NCI-H1048 (cell line): ENCODE data around the gene HRH1.
"Not testable (repeated sequence)": the region's sequence is repeated elsewhere in the genome, so short reads cannot be mapped to it uniquely, and the experiment has no call there.

ENCODE experiments used
- DNase-seq: peaks from one replicate; lab custom pipeline; 2025; lab: John Stamatoyannopoulos, UW

HRH1 gene

DNA sequence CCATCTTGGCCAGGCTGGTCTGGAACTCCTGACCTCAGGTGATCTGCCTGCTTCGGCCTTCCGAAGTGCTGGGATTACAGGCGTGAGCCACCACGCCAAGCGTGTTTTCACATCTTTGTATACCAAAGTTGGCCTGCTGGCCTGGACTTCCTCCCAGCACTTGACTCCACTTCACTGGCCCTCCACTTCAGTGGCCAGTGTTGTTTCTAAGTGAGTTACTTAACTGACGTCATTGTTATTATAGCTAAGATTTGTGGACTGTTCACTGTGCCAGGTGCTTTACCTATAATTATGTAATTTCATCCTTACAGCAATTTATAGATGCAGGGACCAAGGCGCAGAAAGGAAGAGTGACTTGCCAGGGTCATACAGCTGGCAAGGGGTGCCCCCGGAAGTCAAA is 52.0 kb downstream of the HRH1 start:
- no peak for DNase-seq

DNA sequence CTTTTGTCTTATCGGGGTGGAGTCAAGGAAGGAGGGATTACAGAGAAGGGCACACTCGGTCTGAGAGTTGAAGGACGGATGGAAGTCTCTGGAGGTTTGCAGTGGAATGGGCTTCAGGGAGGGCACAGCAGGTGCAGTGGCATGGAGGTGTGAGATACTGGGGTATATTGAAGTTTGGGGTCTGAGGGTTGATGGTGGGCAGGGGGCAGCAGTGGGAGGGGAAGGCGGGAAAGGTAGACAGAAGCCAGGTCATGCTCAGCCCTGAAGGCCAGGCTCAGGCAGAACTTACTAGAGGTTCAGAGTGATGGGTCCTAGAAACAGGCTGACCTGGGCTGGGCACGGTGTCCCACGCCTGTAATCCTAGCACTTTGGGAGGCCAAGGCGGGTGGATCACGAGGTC is 52.7 kb downstream of the HRH1 start:
- DNase-seq: no peak

DNA sequence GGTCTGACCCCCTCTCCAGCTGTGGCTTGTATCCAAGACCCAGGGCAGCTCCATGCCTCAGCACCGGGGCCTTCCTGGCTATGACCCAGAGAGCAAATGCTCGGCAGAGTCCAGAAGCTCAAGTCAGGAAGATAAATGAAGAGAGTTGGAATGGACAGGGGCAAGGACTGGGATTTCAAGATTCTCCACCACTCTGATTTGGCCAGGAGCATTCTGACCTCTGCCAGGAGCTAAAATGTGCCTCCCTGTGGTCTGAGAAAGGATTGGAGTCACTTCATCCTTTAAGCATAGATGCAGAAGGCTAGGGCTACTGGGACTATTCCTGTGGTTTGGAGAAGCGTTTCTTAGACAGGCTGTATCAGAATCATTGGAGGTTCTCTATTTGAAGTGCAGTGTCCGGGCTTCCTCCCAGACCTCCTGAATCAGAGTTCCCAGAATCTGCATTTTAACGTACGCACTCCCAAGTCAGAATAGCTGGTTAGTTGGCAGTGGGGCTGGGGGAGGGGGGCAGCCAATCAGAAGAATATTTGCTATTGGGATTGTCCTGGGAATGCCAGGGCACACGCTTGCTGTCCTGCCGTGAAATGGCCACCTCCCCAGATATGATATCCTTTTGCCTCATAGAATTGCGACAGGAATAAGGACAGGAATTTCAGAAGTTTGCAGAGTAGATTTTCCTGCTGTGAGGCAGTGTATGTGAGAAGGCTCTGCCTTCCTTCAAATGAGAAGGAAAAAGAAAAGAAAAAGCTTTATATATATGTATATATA is 57.4 kb downstream of the HRH1 start:
- no peak for DNase-seq

DNA sequence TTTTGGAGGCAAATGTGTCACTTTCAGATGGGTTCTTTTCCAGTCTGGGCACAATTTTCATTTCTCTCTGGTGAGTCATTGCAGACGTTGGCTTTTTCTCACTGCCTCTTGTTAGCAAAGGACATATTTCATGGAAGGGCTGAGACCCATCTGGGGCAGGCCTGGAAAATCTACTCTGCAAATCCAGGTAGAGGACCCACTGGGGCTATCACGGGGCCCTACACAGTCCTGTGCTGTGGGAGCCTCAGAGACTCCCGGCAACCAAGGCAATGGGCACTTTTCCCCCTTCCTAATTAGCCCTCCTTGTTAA is 58.0 kb downstream of the HRH1 start:
- DNase-seq: no peak

DNA sequence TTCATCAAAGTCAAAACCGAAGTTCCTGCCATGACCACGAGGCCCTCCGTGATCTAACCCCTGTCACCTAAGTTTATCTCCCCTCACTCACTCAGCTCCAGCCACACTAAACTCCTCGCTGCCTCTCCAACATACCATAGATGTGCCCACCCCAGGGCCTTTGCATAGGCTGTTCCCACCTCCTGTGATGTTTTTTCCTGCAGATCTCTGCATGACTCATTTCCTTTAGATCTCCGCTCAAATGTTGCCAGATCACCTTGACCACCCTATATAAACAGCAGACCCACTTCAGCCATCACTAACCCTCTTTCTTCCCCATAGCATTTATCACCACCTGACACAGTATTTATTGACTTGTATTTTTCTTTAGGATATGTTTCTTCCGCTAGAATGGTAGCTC is 58.5 kb downstream of the HRH1 start:
- DNase-seq: no peak

DNA sequence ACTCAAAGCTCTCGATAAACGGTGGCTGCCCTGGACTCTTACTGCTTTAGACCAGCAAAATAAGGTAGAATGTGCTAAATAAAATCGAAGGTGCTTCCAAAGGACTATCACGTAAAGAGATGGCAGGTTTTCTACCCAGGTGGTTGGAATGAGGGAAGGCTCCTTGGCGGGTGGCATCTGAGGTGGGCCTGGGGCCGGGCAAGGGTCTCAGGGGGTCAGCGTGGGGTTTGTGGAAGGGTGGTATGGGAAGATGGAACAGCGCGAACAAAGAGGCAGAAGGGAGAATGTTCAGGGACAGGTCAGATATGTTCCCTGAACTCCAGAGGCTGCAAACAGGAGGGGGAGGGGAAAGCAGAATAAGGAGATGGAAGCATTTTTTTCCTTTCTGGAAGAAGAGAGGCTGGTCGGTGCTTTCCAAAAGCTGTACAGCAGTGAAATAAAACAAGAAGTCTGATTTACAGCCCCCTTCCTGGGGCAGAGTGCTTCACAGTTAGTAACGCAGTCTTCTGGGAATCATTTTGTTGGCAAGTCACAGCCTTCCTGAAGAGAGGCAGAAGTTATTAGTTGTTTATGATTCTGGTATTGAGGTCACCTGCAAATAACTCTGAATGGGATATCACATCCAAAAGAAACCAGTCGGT is 59.6 kb downstream of the HRH1 start:
- DNase-seq: no peak

DNA sequence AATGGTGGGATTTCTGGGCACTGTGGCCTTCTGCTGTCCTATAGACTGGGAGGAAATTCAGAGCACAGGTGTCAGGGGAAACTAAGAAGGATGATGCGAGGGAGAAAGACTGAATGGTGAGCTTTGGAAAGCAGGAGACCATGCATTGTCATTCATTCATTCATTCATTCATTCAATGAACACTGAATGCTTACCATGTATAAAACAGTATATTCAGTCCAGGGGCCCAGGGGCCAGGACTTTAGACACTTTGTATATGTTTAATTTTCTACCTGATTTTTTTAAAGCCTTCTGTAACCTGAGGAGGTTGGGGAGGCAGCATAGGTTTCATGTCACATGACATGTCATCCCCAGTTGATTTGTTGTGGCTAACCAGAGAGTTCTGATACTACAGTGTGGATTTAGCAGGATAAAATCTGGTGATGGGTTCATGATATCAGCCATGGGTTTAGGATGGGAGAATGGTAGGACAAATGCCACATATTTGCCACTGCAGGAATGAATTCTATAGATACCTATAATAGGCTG is 60.2 kb downstream of the HRH1 start:
- DNase-seq: no peak

DNA sequence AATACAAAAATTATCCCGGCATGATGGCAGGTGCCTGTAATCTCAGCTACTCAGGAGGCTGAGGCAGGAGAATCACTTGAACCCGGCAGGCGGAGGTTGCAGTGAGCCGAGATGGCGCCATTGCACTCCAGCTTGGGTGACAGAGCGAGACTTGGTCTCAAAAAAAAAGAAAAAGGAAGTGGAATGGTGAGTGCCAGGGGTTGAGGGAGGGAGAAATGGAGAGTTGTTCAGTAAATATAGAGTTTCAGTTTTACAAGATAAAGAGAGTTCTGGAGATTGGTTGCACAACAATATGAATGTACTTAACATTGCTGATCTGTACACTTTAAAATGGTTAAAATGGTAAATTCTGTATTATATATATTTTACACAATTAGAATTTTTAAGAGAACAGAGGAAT is 63.1 kb downstream of the HRH1 start:
- not testable (repeated sequence) for DNase-seq

DNA sequence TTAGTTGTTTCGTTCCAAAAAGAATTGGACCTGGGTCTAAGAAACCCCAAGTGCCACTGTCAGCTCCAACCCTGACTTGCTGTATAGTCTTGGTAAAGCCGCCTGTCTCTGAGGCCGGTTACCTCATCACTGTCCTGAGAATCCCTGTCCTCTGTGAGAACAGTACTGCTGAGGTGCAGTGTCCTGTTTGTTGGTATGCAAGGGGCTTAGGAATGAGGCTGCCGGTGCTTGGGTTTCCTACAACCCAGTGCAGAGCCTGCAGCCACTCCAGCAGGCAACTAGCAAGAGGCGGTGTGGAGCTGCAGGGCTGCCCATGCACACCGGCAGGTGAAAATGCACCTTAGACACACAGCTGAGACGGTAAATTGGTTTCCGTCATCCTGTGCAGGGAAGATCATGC is 65.9 kb downstream of the HRH1 start:
- DNase-seq: no peak

DNA sequence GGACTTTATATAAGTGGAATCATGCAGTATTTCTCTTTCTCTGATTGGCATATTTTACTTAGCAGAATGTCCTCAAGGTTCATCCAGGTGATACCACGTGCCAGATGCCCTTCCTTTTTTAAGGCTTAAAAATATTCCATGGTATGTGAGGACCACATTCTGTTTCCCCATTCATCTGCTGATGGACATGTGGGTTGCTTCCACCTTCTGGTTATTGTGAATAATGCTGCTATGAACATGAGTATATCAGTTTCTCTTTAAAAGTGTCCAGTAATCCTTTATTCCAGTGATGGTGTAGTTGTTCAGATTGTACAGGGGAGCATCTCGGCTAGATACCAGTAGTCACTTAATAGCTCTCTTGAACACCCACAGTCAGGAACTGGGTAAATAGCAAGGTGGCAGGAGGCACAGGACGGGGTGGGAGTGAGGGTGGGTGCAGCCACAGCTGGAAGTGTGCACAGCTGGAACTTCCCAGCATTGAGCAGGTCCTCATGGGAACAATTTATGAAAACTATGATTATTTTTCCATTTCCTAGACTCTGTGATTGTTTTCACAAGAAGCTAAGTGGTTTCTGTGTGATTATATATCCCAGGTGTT is 67.6 kb downstream of the HRH1 start:
- DNase-seq: no peak

DNA sequence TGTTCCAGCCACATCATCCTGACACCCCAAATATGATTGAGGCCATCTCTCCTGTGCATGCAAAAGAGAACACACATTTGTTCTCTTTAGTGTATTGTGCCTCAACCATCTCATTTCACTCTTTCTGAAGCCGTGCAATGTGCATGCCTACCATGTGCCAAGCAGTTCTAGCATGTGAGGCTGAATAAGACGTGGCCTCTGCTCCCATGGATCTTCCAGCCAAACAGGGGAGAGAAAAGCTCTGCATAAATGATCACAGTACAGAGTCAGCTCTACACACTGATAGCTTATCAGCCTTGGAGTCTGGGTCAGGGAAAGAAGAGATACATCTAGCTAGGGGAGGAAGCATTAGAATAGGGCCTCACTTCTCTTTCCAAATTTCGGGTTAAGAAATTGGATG is 69.7 kb downstream of the HRH1 start:
- no peak for DNase-seq

DNA sequence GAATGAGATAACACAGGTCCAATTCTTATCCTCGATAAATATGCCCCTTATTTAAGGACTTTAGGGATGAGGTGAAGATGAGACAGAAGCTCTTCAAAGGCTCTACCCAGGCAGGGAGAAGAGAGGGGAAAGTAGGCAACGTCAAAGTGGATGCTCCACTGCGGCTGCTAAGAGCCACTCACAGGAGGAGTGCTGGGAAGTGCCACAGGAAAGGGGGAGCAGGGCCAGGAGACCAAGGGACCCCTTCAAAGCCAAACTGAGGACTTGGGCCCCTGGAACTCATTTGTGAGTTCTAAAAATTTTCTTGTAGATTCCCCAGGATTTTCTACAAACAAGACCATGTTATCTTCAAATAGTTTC is 70.6 kb downstream of the HRH1 start:
- no peak for DNase-seq

DNA sequence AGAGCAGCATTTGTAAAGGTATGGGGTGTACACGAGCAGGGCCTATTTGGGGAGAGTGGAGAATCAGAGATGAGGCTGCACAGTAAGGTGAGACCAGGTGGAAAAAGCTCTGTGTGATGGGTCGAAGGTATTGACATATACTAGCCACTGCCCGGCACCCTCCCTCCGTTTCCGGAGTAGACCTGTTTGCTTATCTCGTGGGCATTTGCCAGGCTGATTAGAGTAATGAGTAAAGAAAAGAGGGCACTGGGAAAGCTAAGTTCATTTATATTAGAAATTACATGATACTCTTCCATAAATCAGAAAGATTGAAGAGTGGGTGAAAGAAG is 71.7 kb downstream of the HRH1 start:
- DNase-seq: no peak

DNA sequence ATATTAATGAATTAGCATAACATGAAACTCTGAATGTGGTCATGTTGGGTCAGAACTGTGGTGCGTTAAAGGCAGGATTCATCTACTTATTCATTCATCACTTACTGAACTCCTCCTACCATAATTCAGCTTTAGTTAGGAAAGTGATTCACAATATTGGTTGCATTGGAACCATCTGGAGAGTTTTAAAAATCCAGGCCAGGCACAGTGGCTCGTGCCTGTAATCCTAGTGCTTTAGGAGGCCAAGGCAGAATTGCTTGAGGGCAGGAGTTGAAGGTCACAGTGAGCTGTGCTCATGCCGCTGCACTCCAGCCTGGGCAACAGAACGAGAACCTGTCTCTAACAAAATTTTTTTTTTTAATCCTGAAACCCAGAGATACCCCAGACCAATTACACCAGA is 73.7 kb downstream of the HRH1 start:
- no peak for DNase-seq

DNA sequence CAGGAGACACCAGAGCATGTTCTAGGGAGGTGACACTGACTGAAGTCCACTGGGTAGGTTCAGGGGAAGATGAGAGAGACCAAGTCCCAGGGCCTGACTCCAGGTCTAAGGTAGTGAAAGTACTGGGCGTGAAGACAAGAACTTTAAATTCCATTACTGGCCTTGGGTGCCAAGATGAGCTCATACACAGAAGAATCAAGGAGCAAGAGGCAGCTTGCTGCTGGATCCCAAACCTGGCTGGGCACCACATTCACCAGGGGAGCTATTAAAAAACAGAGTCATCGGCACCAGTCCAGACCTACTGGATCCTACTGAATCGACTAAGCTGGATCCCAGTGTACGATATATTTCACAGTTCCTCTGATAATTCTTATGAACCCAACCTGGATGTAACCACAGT is 75.8 kb downstream of the HRH1 start:
- DNase-seq: no peak

DNA sequence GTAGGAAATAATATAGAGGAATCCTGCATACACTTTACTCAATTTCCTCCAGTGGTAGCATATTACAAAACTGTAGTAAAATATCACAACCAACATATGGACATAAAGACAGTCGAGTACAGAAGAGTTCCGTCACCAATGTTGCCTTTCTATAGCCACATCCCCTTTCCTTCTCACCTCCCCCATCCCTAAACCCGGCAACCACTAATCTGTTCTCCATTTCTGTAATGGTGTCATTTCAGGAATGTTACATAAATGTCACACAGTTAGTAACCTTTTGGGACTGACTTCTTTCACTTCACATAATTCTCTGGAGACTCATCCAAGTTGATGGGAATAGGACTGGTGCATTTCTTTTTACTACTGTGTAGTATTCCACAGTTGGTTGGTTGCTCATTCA is 76.5 kb downstream of the HRH1 start:
- no peak for DNase-seq

DNA sequence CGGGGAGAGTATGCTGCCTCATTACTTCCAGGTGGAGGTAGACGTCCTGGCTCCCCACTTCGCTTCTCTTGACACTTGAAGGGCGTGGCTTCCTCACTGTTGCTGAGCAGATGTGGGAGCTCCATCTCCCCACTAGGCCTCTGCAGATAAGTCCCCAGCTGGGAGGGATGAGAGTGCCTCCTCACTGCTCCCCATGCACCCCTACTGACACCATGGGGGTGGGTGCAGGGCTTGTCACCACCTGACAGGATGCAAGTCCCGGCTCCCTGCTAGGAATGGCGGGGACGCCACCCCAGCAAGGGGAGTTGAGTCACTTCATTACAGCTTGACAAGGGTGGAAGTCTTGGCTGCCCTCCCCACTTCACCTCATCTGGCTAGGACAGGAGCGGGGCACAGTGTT is 81.1 kb downstream of the HRH1 start:
- no peak for DNase-seq

DNA sequence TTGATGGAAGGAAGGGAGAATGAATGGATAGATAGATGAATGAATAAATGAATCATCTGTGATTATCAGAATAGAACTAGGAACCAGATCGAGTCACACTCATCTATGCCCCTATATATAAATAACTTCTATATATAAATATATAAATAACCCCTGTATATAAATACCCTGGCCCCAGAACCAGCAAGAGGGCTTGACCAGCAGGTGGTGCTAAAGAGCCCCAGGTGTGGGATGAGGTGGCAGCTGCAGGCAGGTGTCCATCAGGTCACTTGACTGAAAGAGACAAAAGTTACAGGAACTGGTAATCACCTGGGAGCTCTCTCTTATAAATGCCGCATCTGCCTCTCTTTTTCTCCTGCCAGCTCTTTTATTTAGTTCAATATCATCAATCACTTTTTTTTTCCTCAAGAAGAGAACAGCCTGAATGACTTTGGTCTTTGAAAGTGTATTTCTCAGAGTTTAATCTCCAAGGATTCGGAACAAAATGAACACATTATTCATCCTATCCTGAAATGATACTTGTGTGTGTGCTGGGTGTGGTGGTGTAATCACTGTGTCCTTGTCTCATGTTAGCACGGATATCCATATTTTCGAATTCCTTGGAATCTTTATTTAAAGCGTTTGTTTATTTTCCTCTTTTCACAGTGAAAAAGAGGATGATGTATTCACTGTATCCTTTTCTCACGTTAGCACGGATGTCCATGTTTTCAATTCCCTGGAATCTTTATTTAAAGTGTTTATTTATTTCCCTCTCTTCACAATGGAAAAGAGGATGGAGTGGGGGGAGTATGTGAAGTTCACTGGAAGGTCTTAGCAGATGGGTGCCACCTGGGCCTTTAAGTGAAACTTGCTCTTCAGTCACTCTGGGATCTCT is 82.5 kb downstream of the HRH1 start:
- DNase-seq: peak; percentile 18

DNA sequence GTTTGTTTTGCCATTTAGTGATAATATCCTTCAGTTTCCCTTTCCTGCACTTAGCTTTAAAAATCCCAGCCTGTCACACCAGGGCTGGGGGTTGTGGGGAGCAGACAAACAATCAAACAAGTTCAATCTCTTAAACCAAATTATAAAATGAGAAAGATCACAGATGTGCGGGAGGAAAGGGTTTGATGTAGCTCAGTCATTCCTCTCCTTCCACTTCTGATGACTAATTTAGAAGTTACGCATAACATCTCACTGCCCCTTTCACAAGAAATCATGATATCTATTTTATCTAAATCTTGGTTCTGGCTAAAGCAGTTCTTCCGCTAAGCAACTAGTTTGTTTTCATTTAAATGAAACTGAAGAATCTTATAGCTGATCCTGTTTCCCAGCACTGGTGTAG is 83.8 kb downstream of the HRH1 start:
- DNase-seq: no peak

DNA sequence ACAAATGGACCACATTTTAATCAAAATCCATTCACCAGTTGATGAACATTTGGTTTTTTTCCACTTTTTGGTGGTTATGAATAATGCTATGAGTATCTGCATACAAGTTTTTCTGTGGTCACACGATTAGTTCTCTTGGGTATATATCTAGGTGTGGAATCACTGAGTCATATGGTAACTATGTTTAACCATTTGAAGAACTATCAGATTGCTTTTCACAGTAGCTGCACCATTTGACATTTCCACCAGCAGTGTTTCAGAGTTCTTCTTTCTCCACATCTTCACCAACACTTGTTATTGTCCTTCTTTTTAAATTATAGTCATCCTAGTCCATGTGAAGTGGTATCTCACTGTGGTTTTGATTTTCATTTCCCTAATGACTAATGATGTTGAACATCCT is 84.6 kb downstream of the HRH1 start:
- DNase-seq: no peak

DNA sequence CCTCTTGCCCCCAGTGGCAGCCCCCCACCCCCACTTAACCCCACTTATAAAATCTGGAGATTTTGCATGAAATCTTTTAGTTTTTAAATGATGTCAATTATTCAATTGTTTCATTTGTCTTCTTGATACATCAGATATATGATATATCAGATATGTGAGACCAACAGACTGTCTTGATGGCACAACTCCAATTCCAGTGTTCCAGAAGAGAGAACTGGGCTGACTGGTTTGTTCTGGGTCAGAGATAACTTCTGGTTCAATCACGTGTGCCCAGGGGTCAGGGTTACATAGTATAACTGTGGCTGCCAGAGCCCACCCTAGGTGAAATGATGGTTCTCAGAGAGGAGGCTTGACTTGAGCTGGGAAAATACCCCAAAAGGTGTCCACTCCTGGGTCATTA is 85.5 kb downstream of the HRH1 start:
- no peak for DNase-seq

DNA sequence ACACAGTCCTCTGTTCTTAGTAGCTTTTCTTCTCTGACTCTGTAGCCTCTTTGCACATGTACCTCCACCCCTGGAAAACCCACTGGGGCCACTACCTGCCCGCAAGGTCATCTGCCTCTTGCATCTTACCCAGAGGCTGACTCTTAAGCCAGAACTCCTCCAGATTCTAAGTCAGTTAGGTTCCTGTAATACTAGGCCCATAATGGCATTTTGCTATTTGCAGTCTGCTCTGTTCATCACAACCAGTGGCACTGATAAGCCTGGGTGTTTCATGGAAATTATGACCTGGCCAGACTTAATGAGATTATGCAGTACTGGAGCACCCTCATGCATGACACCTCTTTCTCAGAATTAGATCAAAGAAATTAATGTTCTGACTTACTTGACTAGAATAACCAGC is 86.2 kb downstream of the HRH1 start:
- no peak for DNase-seq

DNA sequence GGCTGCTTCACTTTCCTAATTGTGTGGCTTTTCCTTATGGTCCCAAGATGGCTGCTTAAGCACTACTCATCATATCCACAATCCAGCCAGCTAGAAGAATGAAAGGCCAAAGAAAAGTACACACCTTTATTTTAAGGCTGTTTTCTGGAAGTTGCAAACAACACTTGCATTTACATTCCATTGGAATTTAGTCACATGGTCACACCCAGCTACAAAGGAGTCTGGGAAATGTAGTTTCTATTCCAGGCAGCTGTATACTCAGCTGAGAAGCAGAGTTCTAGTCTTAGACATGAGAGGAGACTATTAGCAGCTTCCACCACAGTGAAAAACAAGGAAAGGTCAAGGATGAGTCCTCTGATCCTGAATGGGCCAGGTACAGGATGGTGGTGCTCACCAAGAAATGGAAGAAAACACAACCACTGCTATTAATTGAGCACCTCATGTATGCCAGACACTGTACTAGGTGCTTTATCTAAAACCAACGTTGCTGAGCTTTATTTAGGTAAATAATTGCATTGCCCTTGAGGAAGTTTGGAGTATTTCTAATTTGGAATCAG is 89.9 kb downstream of the HRH1 start:
- no peak for DNase-seq
